ENCODE data around the gene CPE. TPM values are rescaled to one million over a fixed set of nuclear protein-coding genes. Genes with fewer than 3 reads are reported as not detected.

The CPE gene
- total and polyA plus RNA-seq, 2 donors (not counting 3 experiments of a cell fraction or from before 2014, with no cell fraction given) = 2.7 to 9.2 TPM

GRCh38 chr4:165470009-165470408 is 91.2 kb downstream of the CPE start:
- Histone ChIP-seq H4K20me1 (replicated peaks; ENCODE audit: control insufficient read depth, extremely low read depth, insufficient read depth, low read length) (no peaks in the 10 kb centered on the region), H3K36me3 (ENCODE audit: control insufficient read depth in 2 of 2, extremely low read depth in 1 of 2, insufficient read depth in 2 of 2, low read length in 2 of 2) (no peaks in the 10 kb centered on the region), H2AFZ (ENCODE audit: low read depth, low read length) (no peak overlapping the region), H3K4me3 (replicated peaks in 1 of 3; ENCODE audit: insufficient read depth in 1 of 3, low read depth in 1 of 3, low read length in 3 of 3) (no peak overlapping the region), H3K9me1 (replicated peaks; ENCODE audit: control insufficient read depth, extremely low read depth, insufficient read depth, low read length) (no peaks in the 10 kb centered on the region), H3K27me3 (ENCODE audit: control insufficient read depth in 2 of 2, insufficient read depth in 2 of 2, low read length in 2 of 2) (no peaks in the 10 kb centered on the region), H3K27ac (ENCODE audit: insufficient read depth, low read depth, low read length) (no peak overlapping the region), H3K9ac (replicated peaks; ENCODE audit: extremely low read depth, insufficient read depth, low read length) (no peak overlapping the region), H3K4me1 (ENCODE audit: control insufficient read depth, extremely low read depth, insufficient read depth, low read length) (no peaks in the 10 kb centered on the region), H3K79me2 (ENCODE audit: control insufficient read depth, insufficient read depth, low read length) (no peaks in the 10 kb centered on the region), H3K4me2 (ENCODE audit: insufficient read depth, low read length) (no peak overlapping the region), H3K9me3 (replicated peaks; ENCODE audit: control insufficient read depth, insufficient read depth, low read length) (no peaks in the 10 kb centered on the region)
- BruUV-seq (replicated peaks) = no TSS peak
- ChIA-PET CTCF (no interaction called here), POLR2A (no interaction called here)
- FAIRE-seq (no peak), DNase-seq (ENCODE audit: low read depth, low spot score) (no peak)
- TF ChIP-seq GATA2 (IDR thresholded peaks at IDR 0.05; ENCODE audit: insufficient read depth, insufficient read length, low read depth, low read length) (no peak), FOS (IDR thresholded peaks at IDR 0.05; ENCODE audit: borderline replicate concordance, insufficient read depth, low read length) (no peak), MYC (IDR thresholded peaks at IDR 0.05; ENCODE audit: low read depth, low read length) (no peak), POLR2A (IDR thresholded peaks at IDR 0.05; ENCODE audit: low read depth, low read length) (no peak), MAX (IDR thresholded peaks at IDR 0.05; ENCODE audit: insufficient read depth, insufficient read length) (no peak), POLR2AphosphoS5 (IDR thresholded peaks at IDR 0.05; ENCODE audit: insufficient read depth, low read depth, low read length) (no peak), JUN (IDR thresholded peaks at IDR 0.05; ENCODE audit: borderline replicate concordance, insufficient read depth, insufficient read length, low read depth) (no peak), EZH2 (IDR thresholded peaks at IDR 0.05; ENCODE audit: borderline replicate concordance, low read depth, low read length, severe bottlenecking) (no peak), CTCF (IDR thresholded peaks at IDR 0.05; ENCODE audit: extremely low read depth in 1 of 2, insufficient read depth in 1 of 2, low read depth in 1 of 2, low read length in 2 of 2) (no peak)
- dilution Hi-C loops (cut with MboI; ENCODE audit: extremely low pct_ligation_motif_present, low sequenced_read_pairs) = no loop called here
- intact Hi-C loops (cut with micrococcal nuclease) = no loop called here

Measured in endothelial cell of umbilical vein (primary cell).